HepG2 (cell line): Measurements from ENCODE around the gene NPHP3. TPM values are rescaled to one million over a fixed set of nuclear protein-coding genes. Genes with fewer than 3 reads are reported as not detected.

Source experiments
- AHR ChIP-seq: IDR thresholded peaks from 2 replicates; pipeline ENCODE4 v1.6.1; 2018; ENCODE audit warnings: missing genetic modification reagents, missing compliant biosample characterization
- AKAP8 ChIP-seq: sonication (generic); formaldehyde crosslinking; IDR thresholded peaks from 2 replicates; pipeline ENCODE4 v1.5.1; 2020; ENCODE audit warnings: mild to moderate bottlenecking, missing genetic modification reagents
- FOXK2 ChIP-seq: fragments of 450-650 bp; IDR thresholded peaks from 2 replicates; pipeline ENCODE4 v1.6.1; 2016
- FOXP4 ChIP-seq: sonication (generic); formaldehyde crosslinking; IDR thresholded peaks from 2 replicates; pipeline ENCODE4 v1.4.0; 2020; ENCODE audit warnings: missing genetic modification reagents
- HOMEZ ChIP-seq: IDR thresholded peaks from 2 replicates; pipeline ENCODE4 v1.6.1; 2016; ENCODE audit warnings: low read depth
- KDM4B ChIP-seq: sonication (generic); formaldehyde crosslinking; IDR thresholded peaks from 2 replicates; pipeline ENCODE4 v1.4.0; 2020; ENCODE audit warnings: missing genetic modification reagents
- NFIC ChIP-seq: IDR thresholded peaks from 2 replicates; pipeline ENCODE4 v1.6.1; 2012; ENCODE audit warnings: mild to moderate bottlenecking, low read length, inconsistent platforms
- NFKBIZ ChIP-seq: IDR thresholded peaks from 2 replicates; pipeline ENCODE4 v1.6.1; 2018; ENCODE audit warnings: missing genetic modification reagents, missing compliant biosample characterization
- ONECUT2 ChIP-seq: sonication (generic); formaldehyde crosslinking; IDR thresholded peaks from 2 replicates; pipeline ENCODE4 v1.4.0; 2020; ENCODE audit warnings: missing genetic modification reagents
- PATZ1 ChIP-seq: sonication (generic); formaldehyde crosslinking; IDR thresholded peaks from 2 replicates; pipeline ENCODE4 v1.4.0; 2020; ENCODE audit warnings: missing genetic modification reagents
- PLSCR1 ChIP-seq: sonication (generic); formaldehyde crosslinking; IDR thresholded peaks from 2 replicates; pipeline ENCODE4 v1.5.0; 2020; ENCODE audit warnings: missing genetic modification reagents, mild to moderate bottlenecking, borderline replicate concordance
- POLR2A ChIP-seq, 2 experiments: IDR thresholded peaks; 2 replicates each; pipeline ENCODE4 v1.6.1; 2011; ENCODE audit warnings: low read depth in 2 of 2, low read length in 2 of 2, mild to moderate bottlenecking in 1 of 2, moderate library complexity in 1 of 2; ENCODE audit not compliant: insufficient read depth in 1 of 2
- SOX13 ChIP-seq, 3 experiments: fragments of 450-650 bp in 1 of 3; sonication (generic) in 1 of 3; formaldehyde crosslinking in 1 of 3; IDR thresholded peaks in 2 of 3; conservative IDR thresholded peaks in 1 of 3; 2 replicates each; pipeline versions ENCODE4 v1.5.0 to v1.6.1; 2016 to 2020; ENCODE audit warnings: antibody characterized with exemption in 1 of 3, mild to moderate bottlenecking in 1 of 3, missing compliant biosample characterization in 1 of 3, missing genetic modification reagents in 1 of 3, moderate library complexity in 1 of 3
- YY1 ChIP-seq: IDR thresholded peaks from 2 replicates; pipeline ENCODE4 v1.6.1; 2011; ENCODE audit warnings: low read length, low read depth, moderate library complexity, mild to moderate bottlenecking; ENCODE audit not compliant: insufficient read depth, insufficient replicate concordance
- ZBTB20 ChIP-seq: sonication (generic); formaldehyde crosslinking; IDR thresholded peaks from 2 replicates; pipeline ENCODE4 v1.8.1; 2023; ENCODE audit warnings: missing genetic modification reagents, low read depth, mild to moderate bottlenecking, borderline replicate concordance
- ZBTB49 ChIP-seq: sonication (generic); formaldehyde crosslinking; IDR thresholded peaks from 2 replicates; pipeline ENCODE4 v1.4.0; 2020; ENCODE audit warnings: missing genetic modification reagents, borderline replicate concordance
- ZMYM4 ChIP-seq: sonication (generic); formaldehyde crosslinking; IDR thresholded peaks from 2 replicates; pipeline ENCODE4 v1.8.1; 2023; ENCODE audit warnings: mild to moderate bottlenecking, missing genetic modification reagents
- ZNF180 ChIP-seq: sonication (generic); formaldehyde crosslinking; IDR thresholded peaks from 2 replicates; pipeline ENCODE4 v1.4.0; 2020; ENCODE audit warnings: low read depth, missing genetic modification reagents, borderline replicate concordance
- ZNF589 ChIP-seq: sonication (generic); formaldehyde crosslinking; conservative IDR thresholded peaks from 2 replicates; pipeline ENCODE4 v1.8.0; 2022; ENCODE audit warnings: mild to moderate bottlenecking, moderate library complexity, missing genetic modification reagents
- ZNF782 ChIP-seq: sonication (generic); formaldehyde crosslinking; IDR thresholded peaks from 2 replicates; pipeline ENCODE4 v1.4.0; 2020; ENCODE audit warnings: missing genetic modification reagents, mild to moderate bottlenecking, borderline replicate concordance
- polyA plus RNA-seq, 8 experiments: library from polyadenylated mRNA; depleted of rRNA in 3 of 8; stranded (reverse) in 7 of 8; unstranded in 1 of 8; fragments of >200 nt; fragmentation: Illumina TruSeq in 4 of 8; extraction: Trizol in 4 of 8; gene quantifications; 2 replicates each; pipeline versions ENCODE4 v1.2.1 to v1.2.3, GENCODE V29; 2011 to 2016; ENCODE audit warnings: low read depth in 4 of 8, missing spikeins in 1 of 8, mixed read lengths in 1 of 8; ENCODE audit not compliant: insufficient read depth in 1 of 8
- total RNA-seq, 5 experiments: library from RNA; depleted of rRNA; stranded (reverse); fragments of >200 nt; fragmentation: Illumina TruSeq; extraction: Trizol; gene quantifications; 2 replicates each; pipeline ENCODE4 v1.2.3, GENCODE V29; 2016; ENCODE audit warnings: low read depth in 1 of 5

Gene NPHP3
- total and polyA plus RNA-seq, 2 of the 13 experiments (the other 11 are each of a cell fraction or from before 2014, with no cell fraction given) = 11.0 to 20.2 TPM

- TF ChIP-seq FOXP4 (CRISPR knock-in tag) (no peak), AKAP8 (CRISPR knock-in tag) (no peak), ZBTB49 (CRISPR knock-in tag) (no peak), PLSCR1 (no peak), ZNF180 (CRISPR knock-in tag) (no peak), HOMEZ (CRISPR knock-in tag) (no peak), ZBTB20 (no peak), NFKBIZ (CRISPR knock-in tag) (no peak), FOXK2 (no peak), AHR (CRISPR knock-in tag) (peak; percentile 42; the same call in 1 of the 2 replicates), ONECUT2 (no peak), ZMYM4 (CRISPR knock-in tag) (no peak), PATZ1 (CRISPR knock-in tag) (no peak), ZNF589 (CRISPR knock-in tag) (no peak), YY1 (no peak), SOX13 (IDR thresholded peaks at IDR 0.05) (no peak), SOX13 (CRISPR knock-in tag; conservative IDR thresholded peaks at IDR 0.05 in 1 of 2, IDR thresholded peaks at IDR 0.05 in 1 of 2) (no peak; a peak in 1 of 4 replicates), NFIC (no peak), POLR2A (IDR thresholded peaks at IDR 0.05; ENCODE audit: insufficient read depth in 1 of 2, low read depth in 2 of 2, low read length in 2 of 2) (peak in 1 of 2 experiments; percentile 88; a peak in 3 of 4 replicates), KDM4B (no peak), ZNF782 (CRISPR knock-in tag) (no peak)
These were observed 1.1 kb upstream of the NPHP3 start (continued) for GRCh38 chr3:132723024-132723950.
